GM21423 (cell line): ENCODE data around the gene GCNT2.
"Not testable (repeated sequence)": the region's sequence is repeated elsewhere in the genome, so short reads cannot be mapped to it uniquely, and the experiment has no call there.

ENCODE experiments used
- ATAC-seq: cut with Tn5 transposase; IDR thresholded peaks from one replicate; pipeline ENCODE4 v1.9.1; 2021; ENCODE audit warnings: mild to moderate bottlenecking, moderate library complexity; ENCODE audit not compliant: unreplicated experiment

The GCNT2 gene

GRCh38 chr6:10513544-10513943, 7.6 kb upstream of the GCNT2 start:
- no peak for ATAC-seq

GRCh38 chr6:10514049-10514780, 6.9 kb upstream of the GCNT2 start:
- no peak for ATAC-seq

DNA sequence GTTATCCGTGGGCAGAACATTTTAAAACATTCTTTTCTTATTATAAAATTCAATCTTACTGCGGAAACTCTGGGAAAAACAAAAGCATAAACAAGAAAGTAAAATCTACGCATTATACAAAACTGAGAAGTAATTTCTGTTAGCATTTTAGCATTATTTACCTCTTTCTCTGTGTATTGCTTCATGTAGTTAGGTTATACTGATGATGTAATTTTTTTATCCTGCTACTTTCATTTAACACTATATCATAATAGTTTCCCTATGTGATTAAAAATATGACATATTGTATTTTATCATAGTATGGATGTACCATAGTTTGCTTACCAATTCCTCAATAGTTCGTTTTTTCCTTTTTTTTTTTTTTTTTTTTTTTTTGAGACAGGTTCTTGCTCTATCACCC, 4.2 kb upstream of the GCNT2 start:
- ATAC-seq, result no peak

- no peak for ATAC-seq
Observed at GRCh38 chr6:10518557-10519407, 2.4 kb upstream of the GCNT2 start.

- not testable (repeated sequence) for ATAC-seq
Observed at GRCh38 chr6:10519408-10519697, 1.8 kb upstream of the GCNT2 start.

- peak; percentile 21 for ATAC-seq
Observed at GRCh38 chr6:10520468-10520867, 683 bp upstream of the GCNT2 start.

- ATAC-seq, result no peak
Observed at GRCh38 chr6:10522929-10523573, 1.9 kb downstream of the GCNT2 start.

- no peak for ATAC-seq
Observed at GRCh38 chr6:10526156-10526555, 5.0 kb downstream of the GCNT2 start.

- ATAC-seq, result peak; percentile 59
Observed at GRCh38 chr6:10528158-10528981, 7.2 kb downstream of the GCNT2 start.

DNA sequence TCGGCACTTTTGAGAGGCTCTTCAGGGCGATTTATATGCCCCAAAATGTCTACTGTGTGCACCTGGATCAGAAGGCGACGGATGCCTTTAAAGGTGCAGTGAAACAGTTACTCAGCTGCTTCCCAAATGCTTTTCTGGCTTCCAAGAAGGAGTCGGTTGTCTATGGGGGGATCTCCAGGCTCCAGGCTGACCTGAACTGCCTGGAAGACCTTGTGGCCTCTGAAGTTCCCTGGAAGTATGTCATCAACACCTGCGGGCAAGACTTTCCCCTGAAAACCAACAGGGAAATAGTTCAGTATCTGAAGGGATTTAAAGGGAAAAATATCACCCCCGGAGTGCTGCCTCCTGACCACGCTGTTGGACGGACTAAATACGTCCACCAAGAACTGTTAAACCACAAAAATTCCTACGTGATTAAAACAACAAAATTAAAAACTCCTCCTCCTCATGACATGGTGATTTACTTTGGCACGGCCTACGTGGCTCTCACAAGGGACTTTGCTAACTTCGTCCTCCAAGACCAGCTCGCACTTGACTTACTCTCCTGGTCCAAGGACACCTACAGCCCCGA, 8.2 kb downstream of the GCNT2 start:
- no peak for ATAC-seq

DNA sequence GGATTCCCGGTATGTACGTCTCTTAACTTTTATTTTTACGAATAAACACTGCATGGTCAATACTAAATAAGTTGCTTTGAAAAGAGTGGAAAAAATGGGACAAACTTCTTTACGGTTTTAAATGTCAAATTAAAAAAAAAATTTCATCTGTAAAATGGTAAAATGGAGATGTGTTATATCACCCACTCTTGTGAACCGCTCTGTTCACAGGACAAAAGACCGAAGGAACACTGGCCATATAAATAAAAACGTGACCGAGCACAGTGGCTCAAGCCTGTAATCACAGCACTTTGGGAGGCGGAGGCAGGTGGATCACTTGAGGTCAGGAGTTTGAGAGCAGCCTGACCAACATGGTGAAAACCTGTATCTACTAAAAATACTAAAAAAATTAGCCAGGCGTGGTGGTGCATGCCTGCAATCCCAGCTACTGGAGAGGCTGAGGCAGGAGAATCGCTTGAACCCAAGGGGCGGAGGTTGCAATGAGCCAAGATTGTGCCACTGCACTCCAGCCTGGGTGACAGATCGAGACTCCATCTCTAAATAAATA, 8.8 kb downstream of the GCNT2 start:
- ATAC-seq, result not testable (repeated sequence)

DNA sequence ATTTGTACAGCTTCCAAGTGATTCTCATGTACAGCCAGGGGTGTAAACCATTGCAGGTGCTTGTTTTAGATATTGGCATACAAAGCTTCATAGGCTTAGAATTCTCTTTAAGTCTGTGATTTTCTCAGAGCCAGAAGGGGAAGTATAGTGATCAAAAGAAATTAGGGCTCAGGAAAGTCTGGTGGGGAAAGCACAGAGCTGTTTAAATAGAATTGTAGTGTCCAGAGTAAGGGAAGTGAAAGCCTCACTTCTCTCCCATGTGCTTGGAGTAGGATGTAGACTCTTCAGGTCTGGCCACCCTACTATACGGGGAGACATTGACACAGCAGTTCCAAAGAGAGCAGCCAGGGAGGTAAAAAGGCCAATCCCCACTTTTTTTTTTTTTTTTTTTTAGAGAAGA, 10.4 kb downstream of the GCNT2 start:
- ATAC-seq, result no peak

DNA sequence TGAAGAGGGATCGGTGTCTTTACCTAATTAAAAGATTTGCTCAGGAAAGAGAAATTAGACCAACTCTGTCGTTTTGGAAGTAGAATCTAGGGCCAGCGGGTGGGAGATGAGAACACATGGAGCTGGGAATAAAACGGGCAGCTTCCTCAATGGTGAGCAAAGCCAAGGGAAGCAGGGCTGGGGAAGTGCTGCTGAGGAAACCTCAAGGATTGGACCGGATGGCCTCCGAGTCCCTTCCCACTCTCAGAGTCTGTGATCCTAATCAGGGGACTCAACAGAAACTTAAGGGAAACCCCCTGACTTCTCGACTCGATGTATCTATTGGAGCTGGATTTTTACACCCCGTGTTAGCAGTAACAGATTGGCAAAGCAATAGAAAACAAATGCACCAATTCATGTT, 10.8 kb downstream of the GCNT2 start:
- no peak for ATAC-seq

DNA sequence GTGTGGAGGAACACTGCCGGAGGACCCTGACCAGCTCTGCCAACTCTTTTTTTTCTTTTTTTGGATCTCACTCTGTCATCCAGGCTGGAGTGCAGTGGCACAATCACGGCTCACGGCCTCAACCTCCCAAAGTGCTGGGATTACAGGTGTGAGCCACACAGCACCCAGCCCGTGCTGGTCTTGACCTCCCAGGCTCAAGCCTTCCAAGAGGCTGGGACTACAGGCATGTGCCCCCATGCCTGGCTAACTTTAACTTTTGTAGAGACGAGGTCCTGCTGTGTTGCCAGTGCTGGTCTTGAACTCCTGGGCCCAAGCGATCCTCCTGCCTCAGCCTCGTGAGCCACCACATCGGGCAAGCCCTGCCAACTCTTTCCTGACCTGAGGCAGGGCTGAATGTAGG, 11.2 kb downstream of the GCNT2 start:
- ATAC-seq, result no peak

- ATAC-seq, result peak; percentile 1
Observed at GRCh38 chr6:10534419-10534762, 13.2 kb downstream of the GCNT2 start.

DNA sequence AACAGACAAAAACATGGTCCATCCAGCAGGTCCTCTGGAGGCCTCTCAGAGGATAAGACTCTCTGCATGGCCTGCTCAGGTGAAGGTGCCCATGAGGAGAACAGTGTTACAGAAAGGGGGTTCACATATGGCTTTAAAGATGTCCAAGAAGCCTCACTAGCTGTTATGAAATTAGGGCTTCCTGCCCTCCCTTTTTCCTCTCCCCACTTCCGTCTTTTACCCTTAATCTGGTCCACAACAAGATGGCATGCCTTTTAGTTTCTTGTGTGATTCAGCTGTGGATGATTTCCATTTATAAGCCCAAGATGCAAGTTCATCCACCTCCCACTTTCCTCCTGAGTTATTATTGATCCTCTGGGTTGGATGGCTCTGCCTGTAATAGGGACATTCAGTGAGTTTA, 14.0 kb downstream of the GCNT2 start:
- ATAC-seq, result no peak

- no peak for ATAC-seq
Observed at GRCh38 chr6:10537726-10538125, 16.6 kb downstream of the GCNT2 start.

DNA sequence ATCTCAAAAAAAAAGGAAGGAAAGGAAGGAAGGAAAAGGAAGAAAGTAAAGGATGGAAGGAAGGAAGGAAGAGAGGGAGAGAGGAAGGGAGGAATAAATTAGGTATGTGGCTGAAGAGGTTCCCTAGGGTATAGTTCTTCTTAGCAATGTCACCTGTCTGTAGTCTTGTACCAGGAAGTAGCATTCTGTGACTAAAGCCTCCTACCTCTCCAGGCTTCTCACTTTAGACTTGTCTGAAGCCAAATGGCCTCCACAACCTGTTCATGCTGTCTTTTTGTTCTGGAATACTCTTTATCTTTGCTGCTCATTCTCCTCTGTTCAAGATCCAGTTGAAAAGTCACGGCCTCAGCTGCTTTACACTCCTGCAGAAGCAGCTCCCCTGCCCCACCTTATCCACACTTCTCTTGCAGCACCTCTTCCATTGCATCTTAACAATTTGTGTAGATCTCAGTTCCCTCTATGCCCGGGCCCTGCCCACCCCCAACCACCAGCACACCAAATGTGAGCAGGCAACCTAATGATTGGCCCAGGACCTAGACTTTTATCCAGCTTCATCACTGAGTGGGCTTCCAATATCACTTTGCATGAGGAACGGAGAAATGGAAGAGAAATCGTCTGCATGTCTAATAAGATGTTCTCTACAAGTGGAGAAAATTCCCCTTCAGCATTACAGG, 19.1 kb downstream of the GCNT2 start:
- no peak for ATAC-seq

DNA sequence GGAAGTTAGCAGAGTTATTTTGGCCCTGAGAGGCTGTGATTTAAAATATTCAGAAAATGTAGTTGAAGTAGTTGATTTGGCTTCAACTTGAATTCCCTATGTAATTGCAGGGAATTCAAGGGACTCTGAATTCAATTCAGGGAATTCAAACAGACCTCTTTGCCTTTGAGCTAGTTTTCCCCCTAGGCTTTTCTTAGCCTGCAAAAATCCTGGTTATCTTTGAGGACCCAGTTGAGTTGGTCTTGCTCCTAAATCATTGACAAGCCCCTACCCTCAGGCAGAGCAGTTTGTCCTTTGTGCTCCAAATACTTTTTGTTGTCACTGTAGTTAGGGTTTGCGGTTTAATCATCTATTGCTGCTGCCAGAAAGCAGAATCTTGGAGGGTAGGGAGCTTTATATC, 20.4 kb downstream of the GCNT2 start:
- no peak for ATAC-seq

DNA sequence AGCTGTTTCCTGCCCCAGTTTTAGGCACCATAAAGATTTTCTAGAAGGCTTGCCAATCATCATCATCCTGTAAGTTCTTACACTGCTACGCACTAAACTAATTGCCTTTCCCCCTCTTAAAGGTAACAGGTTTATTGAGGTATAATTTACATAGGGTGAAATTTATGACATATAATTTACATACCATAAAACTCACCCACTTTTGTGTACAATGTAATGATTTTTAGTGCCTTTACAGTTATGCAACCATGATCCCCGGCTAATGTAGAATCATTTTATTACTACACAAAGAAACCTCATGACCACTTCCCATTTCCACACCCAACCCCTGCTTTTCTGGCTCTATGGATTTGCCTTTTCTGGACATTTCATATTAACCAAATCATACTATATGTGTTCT, 21.1 kb downstream of the GCNT2 start:
- ATAC-seq, result no peak
